GM18861 (cell line): ENCODE results near the gene ZNF264.
"Not testable (repeated sequence)": the region's sequence is repeated elsewhere in the genome, so short reads cannot be mapped to it uniquely, and the experiment has no call there.

Experiments used
- ATAC-seq: cut with Tn5 transposase; IDR thresholded peaks from one replicate; pipeline ENCODE4 v1.9.1; 2021; ENCODE audit not compliant: unreplicated experiment

The ZNF264 gene

GRCh38 chr19:57191141-57192076 is at the start of gene ZNF264:
Gene ZNF264 (plus strand): TSS chr19:57191500. CDS start chr19:57191914, 414 bp downstream.
- peak; percentile 68 for ATAC-seq

DNA sequence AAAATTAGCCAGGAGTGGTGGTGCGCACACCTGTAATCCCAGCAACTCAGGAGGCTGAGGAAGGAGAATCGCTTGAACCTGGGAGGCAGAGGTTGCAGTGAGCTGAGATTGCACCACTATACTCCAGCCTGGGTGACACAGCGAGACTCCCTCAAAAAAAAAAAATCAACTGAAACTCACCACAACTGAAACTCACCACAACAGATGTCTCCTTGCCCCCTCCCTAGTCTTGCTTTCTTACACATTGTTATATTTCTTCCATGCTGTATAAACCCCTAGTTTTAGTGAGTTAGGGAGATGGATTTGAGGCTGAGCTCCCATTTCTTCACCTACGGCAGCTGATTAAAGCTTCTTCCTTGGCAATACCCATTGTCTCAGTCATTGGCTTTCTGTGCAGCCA is 49.6 kb upstream of the ZNF264 start:
- no peak for ATAC-seq

GRCh38 chr19:57152921-57153320 is 38.4 kb upstream of the ZNF264 start:
- no peak for ATAC-seq

- no peak for ATAC-seq
Measured at GRCh38 chr19:57161985-57162539, 29.2 kb upstream of the ZNF264 start.

GRCh38 chr19:57165846-57166245 is 25.5 kb upstream of the ZNF264 start:
- no peak for ATAC-seq

GRCh38 chr19:57167385-57167784 is 23.9 kb upstream of the ZNF264 start, which contains the start of gene DUXA:
Gene DUXA (minus strand): TSS chr19:57167485. CDS start chr19:57167443, 42 bp downstream.
- no peak for ATAC-seq

GRCh38 chr19:57171551-57172081 is 19.7 kb upstream of the ZNF264 start:
- ATAC-seq: no peak

GRCh38 chr19:57190301-57190700 is 999 bp upstream of the ZNF264 start:
- ATAC-seq: no peak

GRCh38 chr19:57192077-57192420 is 749 bp downstream of the ZNF264 start:
- no peak for ATAC-seq

DNA sequence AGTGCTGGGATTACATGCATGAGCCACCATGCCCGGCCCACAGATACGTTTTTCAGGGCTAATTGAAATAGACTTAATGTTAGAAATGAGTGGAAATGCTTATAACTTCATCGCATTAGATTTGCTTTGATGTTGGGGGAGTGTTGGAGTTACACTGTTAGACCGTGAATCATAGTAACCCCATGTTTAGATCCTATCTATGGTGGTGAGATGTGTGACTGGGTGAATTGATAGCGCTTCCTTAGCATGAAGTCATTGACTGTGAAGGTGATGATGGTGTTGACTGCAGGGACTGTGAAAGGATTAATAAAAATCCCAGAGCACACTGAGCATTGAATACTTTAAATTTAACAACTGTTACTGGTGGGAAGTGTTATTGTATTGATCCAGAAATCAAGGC is 1.7 kb downstream of the ZNF264 start:
- ATAC-seq: no peak

- ATAC-seq: not testable (repeated sequence)
Measured at GRCh38 chr19:57197874-57198273, 6.6 kb downstream of the ZNF264 start.

- no peak for ATAC-seq
Measured at GRCh38 chr19:57202160-57202559, 10.9 kb downstream of the ZNF264 start.

DNA sequence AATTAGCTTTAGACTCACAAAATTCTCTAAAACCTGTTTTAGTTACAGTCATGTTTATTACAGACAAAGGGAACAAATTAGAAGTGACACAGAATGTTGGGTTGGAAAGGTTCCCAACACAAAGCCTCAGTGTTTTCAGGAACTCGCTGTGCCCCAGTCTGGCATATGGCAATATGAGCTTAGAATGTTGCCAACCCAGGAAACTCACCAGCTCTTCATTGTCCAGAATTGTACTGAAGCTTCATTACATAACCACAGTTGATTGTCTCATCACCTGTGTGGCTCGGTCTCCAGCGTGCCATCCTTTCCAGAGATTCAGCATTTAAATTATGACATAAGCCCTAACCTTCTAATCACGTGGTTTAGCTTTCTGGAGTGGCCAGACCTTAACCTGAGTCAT is 19.1 kb downstream of the ZNF264 start:
- ATAC-seq: no peak

DNA sequence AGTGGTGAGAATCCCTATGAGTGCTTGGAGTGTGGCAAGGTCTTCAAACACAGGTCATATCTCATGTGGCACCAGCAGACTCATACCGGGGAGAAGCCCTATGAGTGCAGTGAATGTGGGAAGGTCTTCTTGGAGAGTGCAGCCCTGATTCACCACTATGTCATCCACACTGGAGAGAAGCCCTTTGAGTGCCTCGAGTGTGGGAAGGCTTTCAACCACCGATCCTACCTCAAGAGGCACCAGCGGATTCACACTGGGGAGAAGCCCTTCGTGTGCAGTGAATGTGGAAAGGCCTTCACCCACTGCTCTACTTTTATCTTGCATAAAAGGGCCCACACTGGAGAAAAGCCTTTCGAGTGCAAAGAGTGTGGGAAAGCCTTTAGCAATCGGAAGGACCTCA is 20.8 kb downstream of the ZNF264 start:
- no peak for ATAC-seq

DNA sequence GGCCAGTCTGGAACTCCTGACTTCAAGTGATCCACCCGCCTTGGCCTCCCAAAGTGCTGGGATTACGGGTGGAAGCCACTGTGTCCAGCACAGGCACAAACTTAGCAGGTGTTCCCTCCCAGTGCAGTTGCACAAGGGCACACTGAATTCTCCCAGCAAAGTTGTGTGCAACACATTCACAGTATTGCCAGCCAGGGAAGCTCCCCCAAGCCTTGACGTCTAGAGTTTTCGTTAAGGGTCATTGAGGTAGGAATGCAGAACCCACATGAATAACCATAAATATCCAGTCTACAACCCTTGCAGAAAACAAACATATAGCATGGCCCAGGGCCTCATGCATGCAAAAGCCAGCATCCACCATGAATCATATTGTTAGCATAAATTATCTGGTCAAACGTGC is 36.2 kb downstream of the ZNF264 start:
- ATAC-seq: no peak

DNA sequence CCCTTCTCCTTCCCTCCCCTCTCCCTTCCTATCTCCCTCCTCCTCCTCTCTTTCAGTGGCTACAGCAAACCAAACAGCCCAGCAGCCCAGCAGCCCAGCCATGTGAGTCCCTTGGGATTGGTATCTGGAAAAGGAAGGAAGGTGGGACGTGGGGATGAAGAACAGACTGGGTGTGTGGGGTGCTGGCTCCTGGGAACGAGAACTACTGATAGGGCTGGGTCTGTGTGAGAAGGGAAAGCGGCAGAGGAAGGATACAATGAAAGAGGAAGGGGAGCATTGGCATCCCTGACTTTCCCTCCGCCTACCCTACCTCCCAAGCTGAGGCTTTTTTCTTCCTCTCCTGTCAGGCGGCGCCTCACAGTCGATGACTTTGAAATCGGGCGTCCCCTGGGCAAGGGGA is 40.4 kb downstream of the ZNF264 start:
- no peak for ATAC-seq

DNA sequence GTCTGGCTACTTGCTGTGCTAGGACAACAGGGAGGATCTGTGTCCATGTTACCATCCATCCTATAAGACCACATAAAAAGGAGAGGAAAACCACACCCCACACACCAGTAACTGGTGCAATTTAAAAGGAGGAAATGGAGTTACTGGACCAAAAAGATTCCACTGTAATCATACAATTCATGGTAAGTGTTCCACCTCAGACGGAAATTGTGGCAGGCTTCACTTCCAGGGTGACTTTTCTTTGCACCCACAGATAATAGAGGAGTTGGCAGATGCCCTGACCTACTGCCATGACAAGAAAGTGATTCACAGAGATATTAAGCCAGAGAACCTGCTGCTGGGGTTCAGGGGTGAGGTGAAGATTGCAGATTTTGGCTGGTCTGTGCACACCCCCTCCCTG is 41.9 kb downstream of the ZNF264 start:
- ATAC-seq: no peak

DNA sequence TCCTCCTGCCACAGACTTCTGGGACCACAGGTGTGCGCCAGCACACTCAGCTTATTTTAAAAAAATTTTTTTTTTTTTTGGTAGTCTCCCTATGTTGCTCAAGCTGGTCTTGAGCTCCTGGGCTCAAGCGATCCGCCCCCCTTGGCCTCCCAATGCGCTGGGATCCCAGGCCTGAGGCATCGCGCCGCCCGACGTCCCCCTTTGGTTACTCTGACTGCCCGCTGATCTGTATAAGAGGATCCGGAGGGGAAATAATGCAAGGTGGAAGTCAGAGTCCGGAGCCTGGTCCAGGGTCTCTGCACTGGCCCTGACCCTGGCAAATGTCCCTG is 48.6 kb downstream of the ZNF264 start:
- no peak for ATAC-seq

- peak; percentile 80 for ATAC-seq
Measured at GRCh38 chr19:57240311-57241090, 49.2 kb downstream of the ZNF264 start, which contains the start of gene ZNF805. Gene ZNF805 (plus strand): TSS chr19:57240632. CDS start chr19:57240892, 260 bp downstream.

DNA sequence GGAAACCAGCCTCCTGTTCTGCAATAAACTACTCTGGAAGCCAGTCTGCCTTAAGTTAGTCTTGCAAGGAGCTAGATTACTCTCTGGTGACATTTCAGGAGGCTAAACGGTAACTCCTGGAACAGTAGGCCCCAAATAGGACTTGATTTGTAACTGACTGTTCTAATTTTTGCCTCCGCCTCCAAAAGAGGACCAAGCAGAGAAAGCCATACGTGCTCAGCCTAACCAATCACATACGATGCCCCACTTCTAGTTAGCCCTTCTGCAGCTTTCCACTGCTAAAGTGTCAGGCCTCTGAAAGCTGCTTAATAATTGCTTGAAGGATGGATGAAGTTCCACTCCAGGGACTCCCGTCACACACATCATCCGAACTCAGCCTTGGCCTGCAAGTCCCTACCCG is 49.9 kb downstream of the ZNF264 start:
- no peak for ATAC-seq

GRCh38 chr19:57242821-57243220 is 51.5 kb downstream of the ZNF264 start:
- no peak for ATAC-seq
